Omental fat pad (tissue), 4 donors: ENCODE results near the gene EYA4. TPM values are rescaled to one million over a fixed set of nuclear protein-coding genes. Genes with fewer than 3 reads are reported as not detected.
"Not testable (repeated sequence)": the region's sequence is repeated elsewhere in the genome, so short reads cannot be mapped to it uniquely, and the experiment has no call there.

ENCODE experiments used
- ATAC-seq: fragments of 150-250 bp; one replicate; pipeline ENCODE4 v1.9.1; 2016; ENCODE audit warnings: mild to moderate bottlenecking, moderate library complexity; ENCODE audit not compliant: low FRiP score
- DNase-seq: peaks from one replicate; pipeline ENCODE4 v3.0.0-alpha.2; 2019; ENCODE audit warnings: low spot score
- total RNA-seq, 4 donors: library from RNA; depleted of rRNA; stranded (reverse); fragments of >200 nt; gene quantifications; one replicate each; pipeline ENCODE4 v1.1.0, GENCODE V29; 2016
- TF ChIP-seq, protein P1 (sequence below), 3 donors: fragments of 450-650 bp; IDR thresholded peaks; one replicate each; pipeline ENCODE4 v1.5.1; 2016 to 2017; ENCODE audit warnings: antibody characterized with exemption in 3 of 3, mild to moderate bottlenecking in 3 of 3, moderate library complexity in 2 of 3

The EYA4 gene
- total RNA-seq, 4 donors from 2014 or later = 1.1 to 4.2 (median 2.0) TPM

DNA sequence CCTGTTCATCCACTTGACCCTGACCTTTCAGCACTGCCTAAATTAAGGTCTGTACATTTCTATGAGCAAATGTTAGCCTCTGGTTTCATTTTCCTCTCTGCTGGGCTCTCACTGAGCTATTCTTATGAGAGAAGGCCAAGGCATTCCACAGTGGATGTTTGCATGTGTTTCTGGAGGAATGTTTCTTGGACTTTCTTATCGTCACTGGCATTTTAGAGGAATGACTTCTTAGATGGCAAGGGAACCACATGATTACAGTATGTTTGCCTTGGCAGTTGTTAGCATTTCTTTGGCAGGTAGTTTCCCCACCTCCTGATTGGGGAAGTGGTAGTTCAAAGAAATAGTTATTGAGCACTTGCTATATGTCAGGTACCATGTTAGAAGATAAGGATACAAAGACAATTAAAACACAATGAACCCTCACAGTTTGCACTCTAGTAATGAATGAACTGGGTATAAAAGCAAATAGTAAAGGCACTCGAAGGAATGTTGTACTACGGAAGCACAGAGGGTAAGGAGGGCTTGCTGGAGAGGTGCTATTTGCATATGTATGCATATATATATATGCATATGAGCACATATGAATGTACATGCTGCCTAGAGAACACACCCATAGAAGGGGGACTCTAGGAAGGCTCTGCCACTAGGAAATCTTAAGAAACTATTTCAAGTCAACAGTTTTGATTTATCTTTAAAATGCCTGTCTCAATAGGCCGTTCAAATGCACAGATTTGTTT, 307.4 kb downstream of the EYA4 start:
- TF ChIP-seq, protein P1, sequence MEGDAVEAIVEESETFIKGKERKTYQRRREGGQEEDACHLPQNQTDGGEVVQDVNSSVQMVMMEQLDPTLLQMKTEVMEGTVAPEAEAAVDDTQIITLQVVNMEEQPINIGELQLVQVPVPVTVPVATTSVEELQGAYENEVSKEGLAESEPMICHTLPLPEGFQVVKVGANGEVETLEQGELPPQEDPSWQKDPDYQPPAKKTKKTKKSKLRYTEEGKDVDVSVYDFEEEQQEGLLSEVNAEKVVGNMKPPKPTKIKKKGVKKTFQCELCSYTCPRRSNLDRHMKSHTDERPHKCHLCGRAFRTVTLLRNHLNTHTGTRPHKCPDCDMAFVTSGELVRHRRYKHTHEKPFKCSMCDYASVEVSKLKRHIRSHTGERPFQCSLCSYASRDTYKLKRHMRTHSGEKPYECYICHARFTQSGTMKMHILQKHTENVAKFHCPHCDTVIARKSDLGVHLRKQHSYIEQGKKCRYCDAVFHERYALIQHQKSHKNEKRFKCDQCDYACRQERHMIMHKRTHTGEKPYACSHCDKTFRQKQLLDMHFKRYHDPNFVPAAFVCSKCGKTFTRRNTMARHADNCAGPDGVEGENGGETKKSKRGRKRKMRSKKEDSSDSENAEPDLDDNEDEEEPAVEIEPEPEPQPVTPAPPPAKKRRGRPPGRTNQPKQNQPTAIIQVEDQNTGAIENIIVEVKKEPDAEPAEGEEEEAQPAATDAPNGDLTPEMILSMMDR (IDR thresholded peaks at IDR 0.05) = no peak
- no peak for DNase-seq
- no peak for ATAC-seq

GRCh38 chr6:133549371-133549801, 308.2 kb downstream of the EYA4 start:
- ATAC-seq = no peak
- DNase-seq = no peak
- TF ChIP-seq, protein P1 (IDR thresholded peaks at IDR 0.05) = no peak

DNA sequence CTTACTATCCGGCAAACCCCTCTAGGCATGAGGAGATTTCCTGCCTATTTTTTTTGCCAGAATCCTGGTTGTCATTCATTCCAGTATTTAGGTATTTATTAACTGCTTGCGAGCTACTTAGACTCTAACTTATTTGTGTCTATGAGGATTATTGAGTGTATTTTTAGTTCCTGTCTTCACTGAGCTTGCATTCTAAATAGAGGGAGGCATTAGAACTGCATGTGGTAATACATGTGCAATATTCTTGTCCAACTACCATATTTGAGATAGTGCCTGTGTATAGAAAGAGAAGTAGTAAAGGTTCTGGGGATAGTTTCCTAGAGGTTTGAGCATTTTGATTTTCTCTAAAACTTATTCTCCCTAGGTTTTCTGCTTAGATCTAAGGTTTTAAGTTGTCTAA, 308.9 kb downstream of the EYA4 start:
- DNase-seq = no peak
- TF ChIP-seq, protein P1 (IDR thresholded peaks at IDR 0.05) = no peak
- no peak for ATAC-seq

GRCh38 chr6:133551436-133551835, 310.3 kb downstream of the EYA4 start:
- ATAC-seq (no peak), DNase-seq (no peak)
- TF ChIP-seq, protein P1 (IDR thresholded peaks at IDR 0.05) = no peak

GRCh38 chr6:133551847-133552341, 310.7 kb downstream of the EYA4 start:
- ATAC-seq (peak; percentile 80), DNase-seq (no peak)
- TF ChIP-seq, protein P1 (IDR thresholded peaks at IDR 0.05) = no peak

DNA sequence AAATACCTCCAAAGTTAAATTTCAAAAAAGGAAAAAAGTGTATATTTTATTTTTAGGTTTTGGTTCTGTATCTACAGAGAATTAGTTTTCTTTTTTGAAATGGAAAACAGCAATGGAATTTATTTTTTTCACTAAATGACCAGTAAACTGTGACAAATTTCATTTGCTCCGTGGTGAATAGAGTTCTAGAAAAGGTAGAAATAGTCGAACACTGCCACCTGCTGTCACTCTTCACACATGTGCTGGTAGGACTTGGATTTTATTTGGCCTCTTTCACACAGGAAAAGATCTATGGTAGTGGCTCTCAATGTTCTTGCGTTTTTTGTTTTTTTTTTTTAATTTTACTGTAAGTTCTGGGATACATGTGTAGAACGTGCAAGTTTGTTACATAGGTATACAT, 312.5 kb downstream of the EYA4 start:
- TF ChIP-seq, protein P1 (IDR thresholded peaks at IDR 0.05) = no peak
- ATAC-seq (no peak), DNase-seq (no peak)

GRCh38 chr6:133554121-133554520, 313.0 kb downstream of the EYA4 start:
- not testable (repeated sequence) for DNase-seq

More at GRCh38 chr6:133554121-133554520, 313.0 kb downstream of the EYA4 start:
- ATAC-seq = not testable (repeated sequence)
